MM.1S (cell line): ENCODE data around the gene SAMD5.

Experiments used
- DNase-seq: peaks from one replicate; pipeline ENCODE4 v3.0.0-alpha.2; 2015
- H2AFZ ChIP-seq: fragments of 300-600 bp; sonication (generic); 2 replicates; pipeline ENCODE4 v1.6.0; 2016; ENCODE audit warnings: antibody characterized with exemption, low read length
- H3F3A ChIP-seq: fragments of 300-600 bp; sonication (generic); 2 replicates; pipeline ENCODE4 v1.6.1; 2016; ENCODE audit warnings: mild to moderate bottlenecking, antibody characterized with exemption, low read length, moderate library complexity, mixed read lengths; ENCODE audit not compliant: insufficient read depth
- H3K27ac ChIP-seq: fragments of 300-600 bp; sonication (generic); 2 replicates; pipeline ENCODE4 v1.5.1; 2016; ENCODE audit warnings: mild to moderate bottlenecking, low read length
- H3K27me3 ChIP-seq: fragments of 300-600 bp; sonication (generic); replicated peaks from 2 replicates; pipeline ENCODE4 v1.6.0; 2016; ENCODE audit warnings: low read length; ENCODE audit not compliant: insufficient read depth
- H3K36me3 ChIP-seq: fragments of 300-600 bp; sonication (generic); replicated peaks from 2 replicates; pipeline ENCODE4 v1.6.1; 2016; ENCODE audit warnings: mild to moderate bottlenecking, low read length, mixed read lengths; ENCODE audit not compliant: insufficient read depth
- H3K4me1 ChIP-seq: fragments of 300-600 bp; sonication (generic); 2 replicates; pipeline ENCODE4 v1.6.1; 2016; ENCODE audit warnings: low read length, mixed read lengths
- H3K4me2 ChIP-seq: fragments of 300-600 bp; sonication (generic); 2 replicates; pipeline ENCODE4 v1.6.0; 2016; ENCODE audit warnings: low read depth, low read length
- H3K4me3 ChIP-seq: fragments of 300-600 bp; sonication (generic); 2 replicates; pipeline ENCODE4 v1.5.1; 2016; ENCODE audit warnings: low read length, mixed read lengths
- H3K79me2 ChIP-seq: fragments of 300-600 bp; sonication (generic); 2 replicates; pipeline ENCODE4 v1.6.1; 2016; ENCODE audit warnings: mixed run types, low read length, mixed read lengths
- H3K9ac ChIP-seq: fragments of 300-600 bp; sonication (generic); 2 replicates; pipeline ENCODE4 v1.6.1; 2016; ENCODE audit warnings: low read length, mixed read lengths
- H3K9me2 ChIP-seq: fragments of 300-600 bp; sonication (generic); replicated peaks from 2 replicates; pipeline ENCODE4 v1.6.1; 2016; ENCODE audit warnings: mild to moderate bottlenecking, low read length, mixed read lengths; ENCODE audit not compliant: insufficient read depth
- H3K9me3 ChIP-seq: fragments of 300-600 bp; sonication (generic); replicated peaks from 2 replicates; pipeline ENCODE4 v1.6.1; 2016; ENCODE audit warnings: mild to moderate bottlenecking, low read length, mixed read lengths; ENCODE audit not compliant: insufficient read depth
- H4K20me1 ChIP-seq: fragments of 300-600 bp; sonication (generic); 2 replicates; pipeline ENCODE4 v1.6.1; 2016; ENCODE audit warnings: mild to moderate bottlenecking, low read length, moderate library complexity, mixed read lengths; ENCODE audit not compliant: insufficient read depth
- EZH2 ChIP-seq: fragments of 300-600 bp; sonication (generic); optimal IDR thresholded peaks from 2 replicates; pipeline ENCODE3; 2017; ENCODE audit warnings: low read depth, mild to moderate bottlenecking, antibody characterized with exemption, low read length, mixed read lengths
- EZH2phosphoT487 ChIP-seq: fragments of 300-600 bp; sonication (generic); IDR thresholded peaks from 2 replicates; pipeline ENCODE4 v1.6.1; 2018; ENCODE audit warnings: antibody characterized with exemption, low read length
- TF ChIP-seq, protein P1 (sequence below): fragments of 300-600 bp; sonication (generic); IDR thresholded peaks from 2 replicates; pipeline ENCODE4 v1.5.1; 2016; ENCODE audit warnings: antibody characterized with exemption, low read length, mixed read lengths

The SAMD5 gene

DNA sequence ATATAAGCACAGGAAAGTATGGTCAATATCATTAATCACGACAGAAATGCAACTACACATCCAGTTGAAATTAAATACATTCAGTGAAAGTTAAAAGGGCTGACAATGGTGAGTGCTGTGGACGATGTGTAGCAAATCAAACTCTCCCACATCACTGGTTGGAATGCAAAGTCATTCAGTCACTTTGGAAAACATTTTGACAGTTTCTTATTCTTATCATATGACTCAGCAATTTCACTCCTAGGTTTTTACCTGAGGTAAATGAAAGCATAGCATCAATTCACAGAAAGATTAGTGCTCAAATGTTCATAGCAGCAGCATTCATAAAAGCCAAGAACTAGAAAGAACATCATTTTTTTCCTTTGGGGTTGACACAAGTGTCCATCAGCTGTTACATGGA lies 28.6 kb upstream of the SAMD5 start:
- no peak overlapping the region for H2AFZ ChIP-seq
- no peak overlapping the region for H3K27ac ChIP-seq
- H4K20me1 ChIP-seq, result no peaks in the 10 kb centered on the region
- DNase-seq, result no peak
- no peaks in the 10 kb centered on the region for H3K9me2 ChIP-seq
- no peaks in the 10 kb centered on the region for H3F3A ChIP-seq
- no peak overlapping the region for H3K4me2 ChIP-seq
- no peaks in the 10 kb centered on the region for H3K79me2 ChIP-seq
- no peaks in the 10 kb centered on the region for H3K36me3 ChIP-seq
- H3K9ac ChIP-seq, result no peak overlapping the region
- no peaks in the 10 kb centered on the region for H3K9me3 ChIP-seq
- no peaks in the 10 kb centered on the region for H3K27me3 ChIP-seq
- H3K4me1 ChIP-seq, result no peaks in the 10 kb centered on the region
- TF ChIP-seq EZH2 (no peak), EZH2phosphoT487 (no peak)
- TF ChIP-seq, protein P1, sequence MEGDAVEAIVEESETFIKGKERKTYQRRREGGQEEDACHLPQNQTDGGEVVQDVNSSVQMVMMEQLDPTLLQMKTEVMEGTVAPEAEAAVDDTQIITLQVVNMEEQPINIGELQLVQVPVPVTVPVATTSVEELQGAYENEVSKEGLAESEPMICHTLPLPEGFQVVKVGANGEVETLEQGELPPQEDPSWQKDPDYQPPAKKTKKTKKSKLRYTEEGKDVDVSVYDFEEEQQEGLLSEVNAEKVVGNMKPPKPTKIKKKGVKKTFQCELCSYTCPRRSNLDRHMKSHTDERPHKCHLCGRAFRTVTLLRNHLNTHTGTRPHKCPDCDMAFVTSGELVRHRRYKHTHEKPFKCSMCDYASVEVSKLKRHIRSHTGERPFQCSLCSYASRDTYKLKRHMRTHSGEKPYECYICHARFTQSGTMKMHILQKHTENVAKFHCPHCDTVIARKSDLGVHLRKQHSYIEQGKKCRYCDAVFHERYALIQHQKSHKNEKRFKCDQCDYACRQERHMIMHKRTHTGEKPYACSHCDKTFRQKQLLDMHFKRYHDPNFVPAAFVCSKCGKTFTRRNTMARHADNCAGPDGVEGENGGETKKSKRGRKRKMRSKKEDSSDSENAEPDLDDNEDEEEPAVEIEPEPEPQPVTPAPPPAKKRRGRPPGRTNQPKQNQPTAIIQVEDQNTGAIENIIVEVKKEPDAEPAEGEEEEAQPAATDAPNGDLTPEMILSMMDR, result no peak
- H3K4me3 ChIP-seq, result no peak overlapping the region

DNA sequence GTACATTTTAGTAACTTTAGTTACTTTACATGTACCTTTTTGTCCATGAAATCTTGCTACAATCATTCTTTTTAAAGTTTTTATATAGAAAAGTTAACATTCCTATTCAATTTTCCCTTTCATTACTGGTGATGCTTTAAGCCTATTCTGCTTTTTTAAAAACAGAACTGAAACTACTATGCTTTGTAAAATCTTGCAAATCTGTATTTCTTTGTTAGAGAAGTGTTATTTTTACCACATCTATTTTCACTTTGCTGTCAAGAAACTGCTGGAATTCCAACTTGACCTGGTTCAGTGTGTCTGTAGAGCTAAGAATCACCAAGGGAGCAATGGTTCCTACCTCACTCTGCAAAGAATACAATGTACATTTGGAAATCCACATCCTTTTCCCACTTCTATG lies 21.8 kb upstream of the SAMD5 start:
- TF ChIP-seq EZH2phosphoT487 (no peak), EZH2 (no peak)
- TF ChIP-seq, protein P1, result no peak

DNA sequence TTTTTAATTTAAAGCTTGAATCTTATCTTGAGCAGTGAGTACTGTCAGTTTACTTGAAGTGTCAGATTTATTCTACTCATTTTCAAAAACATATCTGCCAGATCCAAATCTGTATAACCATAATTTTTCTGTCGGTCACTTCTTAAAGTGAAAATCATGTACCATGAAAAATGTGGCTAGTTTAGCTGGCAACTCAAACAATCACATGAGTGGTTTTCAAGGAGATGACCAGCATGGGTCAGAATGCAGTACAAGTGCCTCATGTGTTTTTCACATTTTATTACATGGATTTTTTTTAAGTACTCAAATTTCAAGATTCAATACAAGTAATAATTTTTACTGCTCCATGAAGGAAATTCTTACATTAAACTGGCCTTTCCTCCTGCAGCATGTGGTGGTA lies 11.0 kb upstream of the SAMD5 start:
- H3K27me3 ChIP-seq, result no peaks in the 10 kb centered on the region
- H3K9ac ChIP-seq, result no peak overlapping the region
- H2AFZ ChIP-seq, result no peak overlapping the region
- no peak for DNase-seq
- no peaks in the 10 kb centered on the region for H3K36me3 ChIP-seq
- no peaks in the 10 kb centered on the region for H3F3A ChIP-seq
- no peaks in the 10 kb centered on the region for H3K4me1 ChIP-seq
- no peaks in the 10 kb centered on the region for H3K79me2 ChIP-seq
- H3K27ac ChIP-seq, result no peak overlapping the region
- no peak for TF ChIP-seq EZH2phosphoT487
- TF ChIP-seq, protein P1, result no peak
- no peak for TF ChIP-seq EZH2
- no peaks in the 10 kb centered on the region for H3K9me3 ChIP-seq
- no peaks in the 10 kb centered on the region for H4K20me1 ChIP-seq
- H3K4me2 ChIP-seq, result no peak overlapping the region
- no peaks in the 10 kb centered on the region for H3K9me2 ChIP-seq
- no peak overlapping the region for H3K4me3 ChIP-seq

More for the DNA sequence above, 21.8 kb upstream of the SAMD5 start:
- Histone ChIP-seq H3K9me3 (no peaks in the 10 kb centered on the region), H3K4me2 (peak overlapping the region; percentile 45), H3F3A (no peaks in the 10 kb centered on the region), H3K27me3 (no peaks in the 10 kb centered on the region), H3K4me1 (peaks cover 8% of the 10 kb centered on the region), H2AFZ (no peak overlapping the region), H3K9me2 (no peaks in the 10 kb centered on the region), H3K79me2 (no peaks in the 10 kb centered on the region), H3K4me3 (no peak overlapping the region), H4K20me1 (no peaks in the 10 kb centered on the region), H3K36me3 (no peaks in the 10 kb centered on the region), H3K9ac (no peak overlapping the region), H3K27ac (no peak overlapping the region)
- DNase-seq, result peak; percentile 45
